GM12874 (cell line): ENCODE results near the gene DAP.
A peak's percentile ranks its signal among the peaks of the same experiment; 100 is the strongest.

Experiments
- TF ChIP-seq, protein P1 (sequence below): IDR thresholded peaks from 2 replicates; pipeline ENCODE4 v1.5.1; 2011; ENCODE audit warnings: low read depth, mild to moderate bottlenecking, control low read depth, low read length, moderate library complexity; ENCODE audit not compliant: insufficient read depth

Gene DAP

DNA sequence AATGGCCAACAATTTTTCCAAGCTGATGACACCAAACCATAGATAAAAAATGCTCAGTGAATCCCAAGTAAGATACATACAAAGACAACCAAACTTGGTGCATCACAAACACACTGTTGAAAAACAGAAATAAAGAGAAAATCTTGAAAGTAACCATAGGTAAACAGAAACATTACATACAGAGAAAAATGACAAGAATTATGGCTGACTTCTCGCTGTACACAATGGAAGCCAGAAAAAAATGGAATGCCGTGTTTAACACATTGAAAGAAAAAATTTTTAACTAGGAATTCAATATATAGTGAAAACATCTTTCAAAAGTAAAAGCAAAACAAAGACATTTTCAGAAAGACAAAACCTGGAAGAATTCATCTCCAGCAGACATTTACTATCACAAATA, 20.6 kb downstream of the DAP start:
- TF ChIP-seq, protein P1, sequence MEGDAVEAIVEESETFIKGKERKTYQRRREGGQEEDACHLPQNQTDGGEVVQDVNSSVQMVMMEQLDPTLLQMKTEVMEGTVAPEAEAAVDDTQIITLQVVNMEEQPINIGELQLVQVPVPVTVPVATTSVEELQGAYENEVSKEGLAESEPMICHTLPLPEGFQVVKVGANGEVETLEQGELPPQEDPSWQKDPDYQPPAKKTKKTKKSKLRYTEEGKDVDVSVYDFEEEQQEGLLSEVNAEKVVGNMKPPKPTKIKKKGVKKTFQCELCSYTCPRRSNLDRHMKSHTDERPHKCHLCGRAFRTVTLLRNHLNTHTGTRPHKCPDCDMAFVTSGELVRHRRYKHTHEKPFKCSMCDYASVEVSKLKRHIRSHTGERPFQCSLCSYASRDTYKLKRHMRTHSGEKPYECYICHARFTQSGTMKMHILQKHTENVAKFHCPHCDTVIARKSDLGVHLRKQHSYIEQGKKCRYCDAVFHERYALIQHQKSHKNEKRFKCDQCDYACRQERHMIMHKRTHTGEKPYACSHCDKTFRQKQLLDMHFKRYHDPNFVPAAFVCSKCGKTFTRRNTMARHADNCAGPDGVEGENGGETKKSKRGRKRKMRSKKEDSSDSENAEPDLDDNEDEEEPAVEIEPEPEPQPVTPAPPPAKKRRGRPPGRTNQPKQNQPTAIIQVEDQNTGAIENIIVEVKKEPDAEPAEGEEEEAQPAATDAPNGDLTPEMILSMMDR = no peak

DNA sequence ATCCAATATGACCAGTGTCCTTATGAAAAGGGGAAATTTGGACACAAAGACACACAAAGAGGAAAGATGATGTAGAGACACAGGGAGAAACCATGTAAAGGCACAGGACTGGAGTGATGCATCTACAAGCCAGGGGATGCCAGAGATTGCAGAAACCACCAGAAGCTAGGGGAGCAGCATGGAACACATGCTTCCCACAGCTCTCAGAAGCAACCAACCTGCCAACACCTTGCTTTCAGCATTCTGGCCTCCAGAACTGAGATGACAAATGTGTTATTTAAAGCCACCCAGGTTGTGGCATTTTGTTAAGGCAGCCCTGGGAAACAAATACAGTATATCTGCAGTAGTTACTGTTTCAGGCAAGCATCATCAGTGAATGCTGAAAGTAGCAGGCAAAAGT, 23.2 kb downstream of the DAP start:
- TF ChIP-seq, protein P1 = no peak

DNA sequence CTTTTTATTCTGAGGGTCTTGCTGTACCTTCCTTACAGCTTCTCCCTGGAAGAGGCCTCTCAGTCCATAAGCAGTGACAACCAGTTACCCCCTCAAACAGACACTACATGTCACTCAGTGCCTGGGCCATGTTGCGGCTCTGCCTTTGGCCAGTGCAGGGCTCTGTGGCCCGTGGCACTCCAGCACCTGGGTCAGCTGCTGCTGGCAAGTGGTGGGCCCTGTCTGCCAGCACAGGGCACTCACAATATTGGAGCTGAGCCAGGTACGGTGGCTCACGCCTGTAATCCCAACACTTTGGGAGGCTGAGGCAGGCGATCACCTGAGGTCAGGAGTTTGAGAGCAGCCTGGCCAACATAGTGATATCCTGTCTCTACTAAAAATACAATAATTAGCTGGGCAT, 24.2 kb downstream of the DAP start:
- TF ChIP-seq, protein P1 = no peak

DNA sequence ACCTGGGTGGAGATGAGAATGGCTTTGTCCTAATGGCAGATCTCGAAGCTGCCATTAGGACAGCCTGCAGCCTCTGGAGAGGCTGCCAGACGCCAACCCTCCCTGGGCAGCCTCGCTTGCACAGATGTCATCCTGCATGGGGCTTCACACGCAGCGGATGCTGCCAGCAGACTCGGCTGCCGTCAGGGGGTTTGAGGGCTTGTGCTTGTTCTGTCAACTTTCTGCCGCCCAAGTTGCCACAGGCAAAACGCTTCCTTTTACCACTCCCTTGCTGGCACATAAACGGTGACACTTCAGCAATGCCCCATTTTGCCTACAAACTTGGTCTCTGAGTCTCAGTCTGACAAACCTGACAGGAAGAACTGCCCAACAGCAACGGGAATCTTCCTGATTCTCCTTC, 24.7 kb downstream of the DAP start:
- TF ChIP-seq, protein P1 = no peak

DNA sequence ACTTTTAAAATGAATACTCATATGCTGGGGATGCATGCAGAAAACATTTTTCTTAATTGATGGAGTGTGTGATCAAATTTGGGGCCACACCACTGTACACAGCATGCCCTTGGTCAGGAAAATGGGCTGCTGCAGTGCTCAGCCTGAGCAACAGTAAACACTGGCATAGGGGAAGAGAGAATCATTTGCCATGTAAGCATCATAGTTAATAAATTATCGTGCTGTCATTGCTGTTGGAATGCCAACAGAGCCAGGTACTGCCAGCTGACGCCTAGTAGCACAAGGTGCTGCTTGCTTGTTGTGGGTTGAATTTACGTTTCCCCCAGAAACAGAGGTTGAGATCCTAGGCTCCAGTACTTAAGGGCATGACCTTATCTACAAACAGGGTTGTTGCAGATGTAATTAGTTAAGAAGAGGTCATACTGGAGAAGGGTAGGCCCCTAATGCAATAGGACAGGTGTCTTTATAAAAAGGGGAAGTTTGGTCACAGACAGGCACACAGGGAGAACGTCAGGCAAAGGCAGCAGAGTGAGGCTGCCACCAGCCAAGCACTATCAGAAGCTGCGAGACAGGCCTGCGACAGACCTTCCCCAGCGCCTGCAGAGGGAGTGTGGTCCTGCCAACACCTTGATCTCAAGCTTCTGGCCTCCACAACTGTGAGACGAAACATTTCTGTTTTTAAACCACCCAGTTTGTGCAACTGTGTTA, 25.3 kb downstream of the DAP start:
- TF ChIP-seq, protein P1 = peak; percentile 22; the same call in 1 of the 2 replicates

DNA sequence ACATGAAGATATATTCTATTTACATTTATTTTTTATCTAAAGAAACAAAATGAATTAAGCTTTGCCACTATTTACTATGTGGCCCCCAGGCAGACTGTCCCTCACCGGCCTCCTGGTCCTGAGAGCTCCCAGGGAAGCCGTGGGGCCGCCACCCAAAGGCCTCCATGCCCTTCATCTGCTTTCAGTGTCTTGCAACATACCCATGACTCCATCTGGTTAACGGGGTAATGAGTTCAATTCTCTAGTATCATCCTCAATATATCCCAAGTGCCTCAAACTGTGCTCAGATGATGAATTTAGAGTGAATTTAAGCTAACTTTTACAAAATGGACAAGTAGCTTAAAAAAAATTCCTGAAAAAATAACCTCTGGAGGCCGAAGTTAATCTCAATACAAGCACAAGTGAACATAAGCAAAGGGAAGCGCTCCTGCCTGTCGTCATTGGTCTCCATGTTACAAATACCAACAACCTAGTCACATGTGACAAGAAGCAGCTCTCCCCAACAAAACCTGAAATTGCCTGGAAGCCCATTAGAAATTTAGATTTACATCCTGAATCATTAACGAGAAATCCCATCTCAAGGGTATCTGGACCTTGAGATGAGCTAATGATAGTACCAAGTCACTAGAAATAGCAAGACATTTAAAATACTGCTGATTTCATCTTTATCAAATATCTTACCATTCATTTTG, 26.1 kb downstream of the DAP start:
- TF ChIP-seq, protein P1 = no peak

DNA sequence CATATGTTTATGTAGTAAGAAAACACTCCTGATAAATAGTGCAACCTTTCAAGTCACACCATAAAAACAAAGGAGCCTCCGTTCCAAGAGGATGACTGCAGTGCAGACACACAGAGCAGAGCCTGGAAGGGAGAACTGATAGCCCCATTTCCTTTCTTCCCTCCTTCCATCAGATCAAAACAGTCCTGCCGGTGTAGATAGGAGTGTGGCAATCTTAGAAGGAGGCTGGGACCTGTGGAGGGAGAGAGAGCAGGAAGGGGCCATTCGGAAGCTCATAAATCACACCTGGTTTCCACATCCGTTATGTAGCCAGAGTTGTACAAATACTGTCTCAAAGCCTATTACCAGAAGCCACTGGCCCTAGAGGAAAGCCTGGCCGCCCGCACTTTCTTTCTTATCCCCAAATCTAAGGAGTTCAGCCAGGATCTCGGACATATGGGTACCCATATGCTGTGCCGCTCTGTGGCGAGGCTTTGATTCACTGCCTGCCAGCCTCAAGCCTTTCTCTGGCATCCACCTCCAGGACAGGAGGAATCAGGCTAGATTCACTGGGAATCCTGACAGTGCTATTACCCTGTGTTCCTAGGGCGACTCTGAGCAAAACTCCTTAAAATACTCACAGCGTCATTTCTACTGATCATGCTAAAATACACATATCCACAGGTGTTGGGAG, 26.9 kb downstream of the DAP start:
- TF ChIP-seq, protein P1 = no peak
